Tibial artery (tissue), 4 donors: ENCODE measurements around the gene MOG.

Experiments
- DNase-seq, 2 donors: peaks; one replicate each; pipeline ENCODE4 v3.0.0-alpha.2; 2019
- H3K27ac ChIP-seq, 2 donors: fragments of 200-600 bp; sonication (generic) in 1 of 2; 1 replicate in 1 of 2; 2 replicates in 1 of 2; pipeline ENCODE4 v1.5.1; 2018 to 2019; ENCODE audit warnings: mild to moderate bottlenecking in 1 of 2
- H3K27me3 ChIP-seq, 2 donors: fragments of 200-600 bp; sonication (generic) in 1 of 2; one replicate each; pipeline versions ENCODE4 v1.5.1 to v1.6.0; 2016 to 2019
- H3K36me3 ChIP-seq, 3 donors: fragments of 200-600 bp; sonication (generic) in 2 of 3; one replicate each; pipeline ENCODE4 v1.5.1; 2016 to 2019; ENCODE audit warnings: mild to moderate bottlenecking in 2 of 3
- H3K4me1 ChIP-seq, 4 donors: fragments of 200-600 bp; sonication (generic) in 2 of 4; 1 replicate in 3 of 4; 2 replicates in 1 of 4; pipeline ENCODE4 v1.5.1; 2016 to 2019
- H3K4me3 ChIP-seq, 2 donors: fragments of 200-600 bp; sonication (generic) in 1 of 2; 1 replicate in 1 of 2; 2 replicates in 1 of 2; pipeline ENCODE4 v1.5.1; 2018 to 2019; ENCODE audit warnings: mild to moderate bottlenecking in 2 of 2
- H3K9me3 ChIP-seq, 3 donors: fragments of 200-600 bp; sonication (generic) in 1 of 3; one replicate each; pipeline ENCODE4 v1.5.1; 2016 to 2019
- intact Hi-C: fragments of 100-400 bp; cut with DNase I; formaldehyde crosslinking; loops from one replicate; pipeline ENCODE4 v1.15.0; 2023; ENCODE audit warnings: low total_unique reads
- TF ChIP-seq, protein P1 (sequence below), 2 experiments: fragments of 200-600 bp in 1 of 2; fragments of 450-650 bp in 1 of 2; IDR thresholded peaks; one replicate each; pipeline ENCODE4 v1.5.1; 2017 to 2019; ENCODE audit warnings: antibody characterized with exemption in 2 of 2, mild to moderate bottlenecking in 1 of 2, moderate library complexity in 1 of 2

Gene MOG

DNA sequence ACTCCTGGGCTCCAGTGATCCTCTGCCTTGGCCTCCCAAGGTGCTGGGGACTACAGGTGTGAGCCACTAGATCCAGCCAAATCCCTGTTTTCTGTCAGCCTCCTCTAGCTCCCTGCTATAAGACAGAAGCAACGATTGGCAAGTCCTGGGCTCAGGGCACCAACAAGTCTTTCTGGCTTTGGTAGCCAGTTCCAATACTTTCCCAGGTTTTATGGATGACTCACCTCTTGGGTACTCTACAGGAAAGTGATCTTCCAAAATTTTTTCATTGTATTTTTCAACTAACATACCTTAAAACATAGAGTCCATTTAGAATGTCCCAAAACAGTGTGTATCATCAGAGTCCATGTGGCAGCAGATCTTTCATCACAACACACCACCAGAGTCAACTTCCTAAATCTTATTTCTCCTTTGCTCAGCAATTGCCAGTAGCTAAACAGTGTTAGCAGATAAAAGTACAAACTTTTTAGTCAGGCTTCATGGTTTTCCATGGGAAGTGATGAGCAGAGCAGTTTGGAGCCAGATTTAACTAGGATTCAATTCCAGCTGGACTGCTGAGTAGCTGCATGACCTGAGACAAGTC is 37.2 kb upstream of the MOG start:
- H3K27ac ChIP-seq = no peak overlapping the region
- H3K4me3 ChIP-seq = no peak overlapping the region
- H3K36me3 ChIP-seq = peaks cover 48 to 90% (median 52%) of the 10 kb centered on the region in 3 donors
- TF ChIP-seq, protein P1, sequence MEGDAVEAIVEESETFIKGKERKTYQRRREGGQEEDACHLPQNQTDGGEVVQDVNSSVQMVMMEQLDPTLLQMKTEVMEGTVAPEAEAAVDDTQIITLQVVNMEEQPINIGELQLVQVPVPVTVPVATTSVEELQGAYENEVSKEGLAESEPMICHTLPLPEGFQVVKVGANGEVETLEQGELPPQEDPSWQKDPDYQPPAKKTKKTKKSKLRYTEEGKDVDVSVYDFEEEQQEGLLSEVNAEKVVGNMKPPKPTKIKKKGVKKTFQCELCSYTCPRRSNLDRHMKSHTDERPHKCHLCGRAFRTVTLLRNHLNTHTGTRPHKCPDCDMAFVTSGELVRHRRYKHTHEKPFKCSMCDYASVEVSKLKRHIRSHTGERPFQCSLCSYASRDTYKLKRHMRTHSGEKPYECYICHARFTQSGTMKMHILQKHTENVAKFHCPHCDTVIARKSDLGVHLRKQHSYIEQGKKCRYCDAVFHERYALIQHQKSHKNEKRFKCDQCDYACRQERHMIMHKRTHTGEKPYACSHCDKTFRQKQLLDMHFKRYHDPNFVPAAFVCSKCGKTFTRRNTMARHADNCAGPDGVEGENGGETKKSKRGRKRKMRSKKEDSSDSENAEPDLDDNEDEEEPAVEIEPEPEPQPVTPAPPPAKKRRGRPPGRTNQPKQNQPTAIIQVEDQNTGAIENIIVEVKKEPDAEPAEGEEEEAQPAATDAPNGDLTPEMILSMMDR (IDR thresholded peaks at IDR 0.05) = no peak
- intact Hi-C loops = no loop called here
- no peaks in the 10 kb centered on the region for H3K4me1 ChIP-seq
- no peaks in the 10 kb centered on the region for H3K27me3 ChIP-seq
- H3K9me3 ChIP-seq = no peaks in the 10 kb centered on the region
- no peak for DNase-seq

DNA sequence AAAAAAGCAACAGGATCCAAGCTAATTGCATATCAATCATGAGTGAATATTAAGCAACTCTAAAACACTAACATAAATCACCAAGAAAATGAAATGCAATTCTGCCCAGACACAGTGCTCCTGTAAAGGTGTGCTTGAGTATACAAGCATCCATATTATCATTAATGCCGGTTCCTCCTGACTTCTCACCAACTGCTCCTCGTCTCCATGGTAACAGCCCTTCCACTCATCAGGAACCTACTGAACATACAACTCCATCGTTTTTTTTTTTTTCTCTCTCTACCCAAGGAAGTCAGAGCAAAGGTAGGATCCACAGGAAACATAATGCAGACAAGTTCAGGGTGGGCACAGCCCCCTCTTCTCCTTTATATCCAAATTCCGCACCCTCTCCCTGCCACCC is 36.3 kb upstream of the MOG start:
- no peak for DNase-seq
- intact Hi-C loops = no loop called here
- Histone ChIP-seq H3K4me1 (no peaks in the 10 kb centered on the region), H3K36me3 (peaks cover 42 to 83% (median 51%) of the 10 kb centered on the region in 3 donors), H3K9me3 (no peaks in the 10 kb centered on the region), H3K27me3 (no peaks in the 10 kb centered on the region), H3K4me3 (no peak overlapping the region), H3K27ac (no peak overlapping the region)
- TF ChIP-seq, protein P1 (IDR thresholded peaks at IDR 0.05) = no peak

DNA sequence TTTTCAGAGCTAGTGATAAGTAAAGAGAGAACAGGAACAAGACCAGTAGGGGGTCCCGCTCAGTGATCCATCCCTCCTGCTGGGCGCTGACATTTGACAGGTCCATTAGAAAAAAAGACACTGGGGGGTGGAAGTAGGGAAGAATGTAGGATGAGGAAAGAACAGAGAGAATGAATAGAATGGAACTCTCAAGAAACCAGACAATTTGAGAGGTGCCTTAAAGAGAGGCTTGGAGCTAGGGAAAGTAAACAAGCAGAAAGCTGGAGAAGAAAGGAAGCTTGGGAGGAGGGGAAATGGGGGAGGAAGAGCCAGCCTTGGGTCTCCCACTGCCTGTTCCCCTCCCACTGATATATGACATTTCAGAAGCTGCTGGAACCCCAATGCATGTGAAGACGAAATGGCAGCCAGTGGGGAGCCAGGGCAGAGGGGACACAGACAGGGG is 32.4 kb upstream of the MOG start:
- TF ChIP-seq, protein P1 (IDR thresholded peaks at IDR 0.05) = no peak
- Histone ChIP-seq H3K36me3 (peaks cover 26 to 54% (median 35%) of the 10 kb centered on the region in 3 donors), H3K27ac (no peak overlapping the region), H3K4me1 (peaks cover 0 to 22% (median 18%) of the 10 kb centered on the region in 4 donors), H3K4me3 (no peak overlapping the region), H3K27me3 (no peaks in the 10 kb centered on the region), H3K9me3 (no peaks in the 10 kb centered on the region)
- no peak for DNase-seq
- intact Hi-C loops = no loop called here

DNA sequence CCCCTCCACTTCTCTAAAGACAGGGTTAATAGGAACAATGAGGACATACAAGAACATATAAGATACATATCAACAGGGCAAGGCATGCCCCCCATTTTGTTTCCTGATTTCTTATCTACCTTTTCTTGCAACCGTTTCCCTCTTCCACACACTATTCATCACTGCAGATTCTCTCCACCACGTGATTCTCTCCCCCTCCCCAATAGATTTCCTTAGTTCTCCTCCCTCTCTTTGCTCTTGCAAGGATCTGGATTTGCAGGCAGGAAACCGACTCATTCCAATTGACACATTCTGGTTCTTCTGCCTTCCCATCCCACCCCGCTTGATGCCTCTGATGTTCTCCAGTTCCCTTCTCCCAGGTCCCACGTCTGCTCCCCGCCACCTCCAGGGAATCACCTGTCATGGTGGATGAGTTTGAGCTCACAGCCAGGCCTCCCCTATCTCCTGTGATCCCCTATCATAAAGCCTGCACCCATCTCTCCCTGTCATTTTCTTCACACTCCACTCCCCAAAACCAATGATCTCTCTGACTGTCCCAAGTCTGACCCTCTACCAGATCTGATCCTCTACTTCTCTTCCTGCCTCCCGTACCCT is 31.5 kb upstream of the MOG start:
- Histone ChIP-seq H3K27ac (no peak overlapping the region), H3K4me1 (peaks cover 0 to 22% (median 18%) of the 10 kb centered on the region in 4 donors), H3K4me3 (no peak overlapping the region), H3K27me3 (no peaks in the 10 kb centered on the region), H3K36me3 (peaks cover 20 to 45% (median 29%) of the 10 kb centered on the region in 3 donors), H3K9me3 (no peaks in the 10 kb centered on the region)
- intact Hi-C loops = no loop called here
- TF ChIP-seq, protein P1 (IDR thresholded peaks at IDR 0.05) = no peak
- DNase-seq = no peak

DNA sequence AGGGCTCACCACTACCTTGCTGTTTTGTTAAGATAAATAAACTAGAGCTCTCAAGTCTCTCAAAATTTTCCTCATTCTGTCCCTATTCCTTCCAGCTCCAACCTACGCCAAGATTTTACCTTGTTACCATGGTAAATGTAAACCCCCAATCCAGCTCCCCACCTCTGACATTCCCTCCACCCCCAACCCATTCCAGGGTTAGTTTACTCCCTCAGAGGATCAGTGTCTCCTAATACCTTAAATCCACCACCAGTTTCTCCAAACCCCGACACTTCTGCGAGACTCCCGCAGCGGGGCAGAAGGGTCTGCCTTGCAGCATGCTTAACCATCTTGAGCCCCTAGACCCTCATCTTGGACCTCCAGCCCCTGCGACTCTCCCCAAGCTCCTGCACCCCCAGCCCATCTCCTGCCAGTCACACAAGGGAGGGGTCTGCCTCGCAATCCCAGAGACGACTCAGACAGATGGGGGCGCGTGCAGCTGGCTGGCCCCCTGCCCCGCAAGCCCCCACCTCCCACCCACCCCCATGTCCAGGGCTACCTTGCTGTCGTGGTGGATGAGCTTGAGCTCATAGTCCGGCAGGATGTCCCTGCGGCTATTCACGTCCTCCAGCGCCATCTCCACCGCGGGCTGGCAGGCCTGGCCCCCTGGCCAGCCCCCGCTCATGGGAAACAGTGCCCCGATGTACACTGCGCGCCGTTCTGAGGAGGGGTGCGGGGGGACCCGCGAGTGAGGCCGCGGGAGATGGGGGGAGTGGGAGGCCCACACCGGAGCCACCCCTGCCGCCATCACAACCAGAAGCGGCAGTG is 29.7 kb upstream of the MOG start:
- no peaks in the 10 kb centered on the region for H3K27me3 ChIP-seq
- peaks cover 0 to 33% (median 26%) of the 10 kb centered on the region in 4 donors for H3K4me1 ChIP-seq
- peak overlapping the region; percentile 67 to 83 for H3K27ac ChIP-seq
- TF ChIP-seq, protein P1 (IDR thresholded peaks at IDR 0.05) = no peak
- peaks cover 5 to 28% (median 12%) of the 10 kb centered on the region in 3 donors for H3K36me3 ChIP-seq
- H3K4me3 ChIP-seq = peak overlapping the region; percentile 59 to 60
- DNase-seq = no peak
- intact Hi-C loops = no loop called here
- no peaks in the 10 kb centered on the region for H3K9me3 ChIP-seq
